ENCODE data around the gene MAP4K1.

The MAP4K1 gene

DNA sequence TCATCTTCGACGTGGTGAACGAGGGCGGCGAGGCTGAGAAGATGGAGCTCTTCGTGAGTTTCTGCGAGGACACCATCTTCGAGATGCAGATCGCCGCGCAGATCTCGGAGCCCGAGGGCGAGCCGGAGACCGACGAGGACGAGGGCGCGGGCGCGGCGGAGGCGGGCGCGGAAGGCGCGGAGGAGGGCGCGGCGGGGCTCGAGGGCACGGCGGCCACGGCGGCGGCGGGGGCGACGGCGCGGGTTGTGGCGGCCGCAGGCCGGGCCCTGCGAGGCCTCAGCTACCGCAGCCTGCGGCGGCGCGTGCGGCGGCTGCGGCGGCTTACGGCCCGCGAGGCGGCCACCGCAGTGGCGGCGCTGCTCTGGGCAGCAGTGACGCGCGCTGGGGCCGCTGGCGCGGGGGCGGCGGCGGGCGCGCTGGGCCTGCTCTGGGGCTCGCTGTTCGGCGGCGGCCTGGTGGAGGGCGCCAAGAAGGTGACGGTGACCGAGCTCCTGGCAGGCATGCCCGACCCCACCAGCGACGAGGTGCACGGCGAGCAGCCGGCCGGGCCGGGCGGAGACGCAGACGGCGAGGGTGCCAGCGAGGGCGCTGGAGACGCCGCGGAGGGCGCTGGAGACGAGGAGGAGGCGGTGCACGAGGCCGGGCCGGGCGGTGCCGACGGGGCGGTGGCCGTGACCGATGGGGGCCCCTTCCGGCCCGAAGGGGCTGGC is 52.6 kb downstream of the MAP4K1 start:
- DNase-seq (ENCODE audit: low read depth in 1 of 2, low spot score in 1 of 2): no peak
- Histone ChIP-seq H3K27me3 (ENCODE audit: insufficient read depth, poor library complexity, severe bottlenecking) (peaks cover 28% of the 10 kb centered on the region), H3K27ac (replicated peaks) (no peak overlapping the region), H3K4me3 (replicated peaks; ENCODE audit: insufficient read depth, low read length) (no peak overlapping the region)
- TF ChIP-seq POLR2AphosphoS5 (IDR thresholded peaks at IDR 0.05; ENCODE audit: low read depth) (no peak), REST (IDR thresholded peaks at IDR 0.05; ENCODE audit: insufficient replicate concordance, low read depth) (no peak), CTCF (IDR thresholded peaks at IDR 0.05; ENCODE audit: insufficient read depth, low read length) (no peak), GABPA (IDR thresholded peaks at IDR 0.05; ENCODE audit: low read depth) (no peak), SPI1 (IDR thresholded peaks at IDR 0.05; ENCODE audit: borderline replicate concordance, low read depth) (no peak)

GRCh38 chr19:38563475-38563874 is 54.3 kb downstream of the MAP4K1 start:
- DNase-seq (ENCODE audit: low read depth in 1 of 2, low spot score in 1 of 2): no peak
- Histone ChIP-seq H3K27me3 (ENCODE audit: insufficient read depth, poor library complexity, severe bottlenecking) (peaks cover 28% of the 10 kb centered on the region), H3K4me3 (replicated peaks; ENCODE audit: insufficient read depth, low read length) (no peak overlapping the region), H3K27ac (replicated peaks) (no peak overlapping the region)
- TF ChIP-seq CTCF (IDR thresholded peaks at IDR 0.05; ENCODE audit: insufficient read depth, low read length): no peak

GRCh38 chr19:38562096-38562495 is 55.7 kb downstream of the MAP4K1 start:
- TF ChIP-seq CTCF (IDR thresholded peaks at IDR 0.05; ENCODE audit: insufficient read depth, low read length) (no peak), REST (IDR thresholded peaks at IDR 0.05; ENCODE audit: insufficient replicate concordance, low read depth) (no peak), SPI1 (IDR thresholded peaks at IDR 0.05; ENCODE audit: borderline replicate concordance, low read depth) (no peak), GABPA (IDR thresholded peaks at IDR 0.05; ENCODE audit: low read depth) (no peak), POLR2AphosphoS5 (IDR thresholded peaks at IDR 0.05; ENCODE audit: low read depth) (no peak)
- DNase-seq (ENCODE audit: low read depth in 1 of 2, low spot score in 1 of 2): no peak

GRCh38 chr19:38561658-38562057 is 56.1 kb downstream of the MAP4K1 start:
- Histone ChIP-seq H3K27me3 (ENCODE audit: insufficient read depth, poor library complexity, severe bottlenecking) (peaks cover 21% of the 10 kb centered on the region), H3K4me3 (replicated peaks; ENCODE audit: insufficient read depth, low read length) (no peak overlapping the region), H3K27ac (replicated peaks) (no peak overlapping the region)
- TF ChIP-seq CTCF (IDR thresholded peaks at IDR 0.05; ENCODE audit: insufficient read depth, low read length) (no peak), REST (IDR thresholded peaks at IDR 0.05; ENCODE audit: insufficient replicate concordance, low read depth) (no peak)
- DNase-seq (ENCODE audit: low read depth in 1 of 2, low spot score in 1 of 2): no peak

More at GRCh38 chr19:38562096-38562495, 55.7 kb downstream of the MAP4K1 start:
- Histone ChIP-seq H3K27me3 (ENCODE audit: insufficient read depth, poor library complexity, severe bottlenecking) (peaks cover 24% of the 10 kb centered on the region), H3K27ac (replicated peaks) (no peak overlapping the region), H3K4me3 (replicated peaks; ENCODE audit: insufficient read depth, low read length) (no peak overlapping the region)
